Stimulated activated effector memory CD8-positive, alpha-beta T cell treated with anti-CD3 and anti-CD28 coated beads, Interleukin-12 subunit alpha, Interleukin-12 subunit beta, amount 100 ng/mL, for 72 hours (primary cell): ENCODE results near the gene SULT2A1.
"Not testable (repeated sequence)": the region's sequence is repeated elsewhere in the genome, so short reads cannot be mapped to it uniquely, and the experiment has no call there.

Experiments
- ATAC-seq: fragments of 150-1000 bp; cut with Tn5 transposase; 2 replicates; pipeline ENCODE4 v1.10.0; 2021
- DNase-seq, 2 donors: peaks; one replicate each; pipeline ENCODE4 v3.0.0; 2021 to 2022; ENCODE audit warnings: low spot score in 2 of 2
- H3K27ac Mint-ChIP-seq: one replicate; pipeline ENCODE4 v1.8.0; 2022; ENCODE audit warnings: mild to moderate bottlenecking, mixed read lengths
- H3K36me3 Mint-ChIP-seq: one replicate; pipeline ENCODE4 v1.8.0; 2022; ENCODE audit warnings: mild to moderate bottlenecking, mixed read lengths
- H3K4me1 Mint-ChIP-seq: one replicate; pipeline ENCODE4 v1.8.0; 2022; ENCODE audit warnings: mixed read lengths
- H3K4me3 Mint-ChIP-seq: one replicate; pipeline ENCODE4 v1.8.0; 2022; ENCODE audit warnings: mild to moderate bottlenecking, mixed read lengths
- H3K9me3 Mint-ChIP-seq: one replicate; pipeline ENCODE4 v1.8.0; 2022; ENCODE audit warnings: mixed read lengths

SULT2A1 gene

GRCh38 chr19:47886010-47886559 lies at the start of gene SULT2A1:
TSS of gene SULT2A1 (minus strand) at chr19:47886315. CDS start at chr19:47886257, 58 bp downstream.
- Mint-ChIP-seq H3K9me3 (no peaks in the 10 kb centered on the region), H3K4me3 (no peak within 1 kb of the TSS), H3K4me1 (peaks cover 6% of the 10 kb centered on the region), H3K27ac (no peak within 1 kb of the TSS), H3K36me3 (no peaks in the 10 kb centered on the region)
- ATAC-seq: no peak
- no peak for DNase-seq

GRCh38 chr19:47928581-47928980 lies 42.5 kb upstream of the SULT2A1 start:
- not testable (repeated sequence) for ATAC-seq, H3K4me3 Mint-ChIP-seq, DNase-seq, H3K9me3 Mint-ChIP-seq, H3K4me1 Mint-ChIP-seq, H3K36me3 Mint-ChIP-seq, H3K27ac Mint-ChIP-seq

GRCh38 chr19:47920107-47920506 lies 34.0 kb upstream of the SULT2A1 start:
- not testable (repeated sequence) for H3K4me1 Mint-ChIP-seq, H3K36me3 Mint-ChIP-seq, H3K9me3 Mint-ChIP-seq, H3K4me3 Mint-ChIP-seq, ATAC-seq, H3K27ac Mint-ChIP-seq
- DNase-seq: peak; percentile 98 to 100

GRCh38 chr19:47910191-47910590 lies 24.1 kb upstream of the SULT2A1 start:
- not testable (repeated sequence) for H3K36me3 Mint-ChIP-seq, H3K4me1 Mint-ChIP-seq, H3K4me3 Mint-ChIP-seq, H3K27ac Mint-ChIP-seq, H3K9me3 Mint-ChIP-seq, ATAC-seq
- DNase-seq: peak in 1 of 2 donors; percentile 46

GRCh38 chr19:47909350-47909749 lies 23.2 kb upstream of the SULT2A1 start:
- H3K9me3 Mint-ChIP-seq, H3K4me3 Mint-ChIP-seq, ATAC-seq, H3K4me1 Mint-ChIP-seq, H3K27ac Mint-ChIP-seq, H3K36me3 Mint-ChIP-seq: not testable (repeated sequence)
- peak; percentile 76 to 86 for DNase-seq

GRCh38 chr19:47901370-47901769 lies 15.3 kb upstream of the SULT2A1 start:
- DNase-seq (no peak), ATAC-seq (no peak)
- no peaks in the 10 kb centered on the region for H3K9me3 Mint-ChIP-seq
- no peak overlapping the region for H3K4me3 Mint-ChIP-seq
- no peaks in the 10 kb centered on the region for H3K36me3 Mint-ChIP-seq
- H3K27ac Mint-ChIP-seq: no peak overlapping the region
- H3K4me1 Mint-ChIP-seq: no peaks in the 10 kb centered on the region

- DNase-seq (no peak), ATAC-seq (no peak)
- no peaks in the 10 kb centered on the region for H3K4me1 Mint-ChIP-seq
- no peaks in the 10 kb centered on the region for H3K9me3 Mint-ChIP-seq
- H3K27ac Mint-ChIP-seq: no peak overlapping the region
- H3K36me3 Mint-ChIP-seq: no peaks in the 10 kb centered on the region
- H3K4me3 Mint-ChIP-seq: no peak overlapping the region
These were observed 13.2 kb upstream of the SULT2A1 start for GRCh38 chr19:47899335-47899734.

- no peak overlapping the region for H3K27ac Mint-ChIP-seq
- DNase-seq (no peak), ATAC-seq (no peak)
- H3K9me3 Mint-ChIP-seq: no peaks in the 10 kb centered on the region
- H3K36me3 Mint-ChIP-seq: no peaks in the 10 kb centered on the region
- no peak overlapping the region for H3K4me3 Mint-ChIP-seq
- H3K4me1 Mint-ChIP-seq: no peaks in the 10 kb centered on the region
These were observed 11.7 kb upstream of the SULT2A1 start for GRCh38 chr19:47897861-47898260.

- ATAC-seq (no peak), DNase-seq (no peak)
- H3K27ac Mint-ChIP-seq: no peak overlapping the region
- no peaks in the 10 kb centered on the region for H3K4me1 Mint-ChIP-seq
- H3K9me3 Mint-ChIP-seq: no peaks in the 10 kb centered on the region
- no peak overlapping the region for H3K4me3 Mint-ChIP-seq
- no peaks in the 10 kb centered on the region for H3K36me3 Mint-ChIP-seq
These were observed 10.7 kb upstream of the SULT2A1 start for GRCh38 chr19:47896773-47897172.

GRCh38 chr19:47896019-47896418 lies 9.9 kb upstream of the SULT2A1 start:
- ATAC-seq (no peak), DNase-seq (no peak)
- no peak overlapping the region for H3K27ac Mint-ChIP-seq
- no peak overlapping the region for H3K4me3 Mint-ChIP-seq
- no peaks in the 10 kb centered on the region for H3K36me3 Mint-ChIP-seq
- H3K9me3 Mint-ChIP-seq: no peaks in the 10 kb centered on the region
- no peaks in the 10 kb centered on the region for H3K4me1 Mint-ChIP-seq

- Mint-ChIP-seq H3K36me3 (no peaks in the 10 kb centered on the region), H3K27ac (no peak overlapping the region), H3K4me1 (no peaks in the 10 kb centered on the region), H3K9me3 (no peaks in the 10 kb centered on the region), H3K4me3 (no peak overlapping the region)
- DNase-seq: no peak
- no peak for ATAC-seq
These were observed 9.2 kb upstream of the SULT2A1 start for GRCh38 chr19:47895165-47895782.

- Mint-ChIP-seq H3K4me3 (no peak overlapping the region), H3K9me3 (no peaks in the 10 kb centered on the region), H3K36me3 (no peaks in the 10 kb centered on the region), H3K27ac (no peak overlapping the region), H3K4me1 (no peaks in the 10 kb centered on the region)
- ATAC-seq: no peak
- DNase-seq: no peak
These were observed 6.0 kb upstream of the SULT2A1 start for GRCh38 chr19:47891923-47892666.

GRCh38 chr19:47891622-47891922 lies 5.5 kb upstream of the SULT2A1 start:
- H3K27ac Mint-ChIP-seq: no peak overlapping the region
- H3K36me3 Mint-ChIP-seq: no peaks in the 10 kb centered on the region
- no peaks in the 10 kb centered on the region for H3K9me3 Mint-ChIP-seq
- H3K4me1 Mint-ChIP-seq: no peaks in the 10 kb centered on the region
- no peak overlapping the region for H3K4me3 Mint-ChIP-seq
- ATAC-seq: no peak
- no peak for DNase-seq

- H3K27ac Mint-ChIP-seq: no peak overlapping the region
- no peaks in the 10 kb centered on the region for H3K36me3 Mint-ChIP-seq
- no peak for ATAC-seq
- no peak overlapping the region for H3K4me3 Mint-ChIP-seq
- no peak for DNase-seq
- H3K4me1 Mint-ChIP-seq: no peaks in the 10 kb centered on the region
- no peaks in the 10 kb centered on the region for H3K9me3 Mint-ChIP-seq
These were observed 4.9 kb upstream of the SULT2A1 start for GRCh38 chr19:47890865-47891621.

GRCh38 chr19:47885067-47885463 lies 1.1 kb downstream of the SULT2A1 start:
- ATAC-seq (no peak), DNase-seq (no peak)
- Mint-ChIP-seq H3K27ac (no peak overlapping the region), H3K4me3 (no peak overlapping the region), H3K4me1 (peaks cover 6% of the 10 kb centered on the region), H3K9me3 (no peaks in the 10 kb centered on the region), H3K36me3 (no peaks in the 10 kb centered on the region)

GRCh38 chr19:47882890-47883289 lies 3.2 kb downstream of the SULT2A1 start:
- Mint-ChIP-seq H3K9me3 (peaks cover 2% of the 10 kb centered on the region), H3K27ac (no peak overlapping the region), H3K36me3 (no peaks in the 10 kb centered on the region), H3K4me3 (no peak overlapping the region), H3K4me1 (peaks cover 6% of the 10 kb centered on the region)
- ATAC-seq (no peak), DNase-seq (no peak)
